GM12873 (cell line): Measurements from ENCODE around the gene NSMCE1.

ENCODE experiments used
- CTCF ChIP-seq: IDR thresholded peaks from 2 replicates; pipeline ENCODE4 v1.5.1; 2012; ENCODE audit warnings: low read depth, mild to moderate bottlenecking, moderate library complexity, low read length, control low read depth; ENCODE audit not compliant: insufficient read depth; ENCODE audit errors: missing control alignments

NSMCE1 gene

GRCh38 chr16:27228621-27229501 is 39.7 kb downstream of the NSMCE1 start:
- no peak for TF ChIP-seq CTCF

- TF ChIP-seq CTCF: no peak
Observed at GRCh38 chr16:27228045-27228444, 40.5 kb downstream of the NSMCE1 start.

DNA sequence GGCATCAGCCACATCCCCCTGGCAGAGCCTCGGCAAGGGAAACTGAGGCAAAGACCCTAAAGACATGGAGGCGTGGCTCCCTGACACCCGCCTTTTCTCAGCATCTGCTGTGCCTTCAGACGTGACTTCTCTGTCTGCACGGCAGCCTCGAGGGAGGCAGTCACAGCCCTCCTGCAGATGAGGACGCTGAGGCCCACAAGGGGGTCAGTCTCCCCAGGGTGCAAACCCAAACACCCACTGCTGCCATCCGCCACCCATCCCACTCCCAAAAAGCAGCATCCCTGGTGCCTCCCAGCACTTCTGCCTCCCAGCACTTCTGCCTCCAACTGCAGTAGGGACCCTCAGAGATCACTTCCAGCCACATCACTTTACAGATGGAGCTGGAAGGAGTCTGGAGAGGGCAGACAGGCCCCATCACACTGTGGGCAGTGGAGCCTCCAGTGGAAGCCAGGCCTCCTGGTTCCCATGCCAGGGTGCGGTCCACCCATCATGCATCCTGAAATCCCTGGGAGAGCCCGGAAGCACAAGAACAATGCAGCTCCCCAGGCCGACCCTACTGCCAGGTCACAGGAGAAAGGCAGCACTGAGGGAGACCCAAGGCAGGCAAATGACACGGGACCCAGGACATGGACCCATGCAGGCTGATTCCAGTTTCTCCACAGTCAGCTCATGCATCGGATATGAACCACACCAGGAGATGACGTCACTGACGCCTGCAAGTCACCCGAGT is 41.4 kb downstream of the NSMCE1 start:
- no peak for TF ChIP-seq CTCF

- TF ChIP-seq CTCF: no peak
Observed at GRCh38 chr16:27226476-27226875, 42.1 kb downstream of the NSMCE1 start.

DNA sequence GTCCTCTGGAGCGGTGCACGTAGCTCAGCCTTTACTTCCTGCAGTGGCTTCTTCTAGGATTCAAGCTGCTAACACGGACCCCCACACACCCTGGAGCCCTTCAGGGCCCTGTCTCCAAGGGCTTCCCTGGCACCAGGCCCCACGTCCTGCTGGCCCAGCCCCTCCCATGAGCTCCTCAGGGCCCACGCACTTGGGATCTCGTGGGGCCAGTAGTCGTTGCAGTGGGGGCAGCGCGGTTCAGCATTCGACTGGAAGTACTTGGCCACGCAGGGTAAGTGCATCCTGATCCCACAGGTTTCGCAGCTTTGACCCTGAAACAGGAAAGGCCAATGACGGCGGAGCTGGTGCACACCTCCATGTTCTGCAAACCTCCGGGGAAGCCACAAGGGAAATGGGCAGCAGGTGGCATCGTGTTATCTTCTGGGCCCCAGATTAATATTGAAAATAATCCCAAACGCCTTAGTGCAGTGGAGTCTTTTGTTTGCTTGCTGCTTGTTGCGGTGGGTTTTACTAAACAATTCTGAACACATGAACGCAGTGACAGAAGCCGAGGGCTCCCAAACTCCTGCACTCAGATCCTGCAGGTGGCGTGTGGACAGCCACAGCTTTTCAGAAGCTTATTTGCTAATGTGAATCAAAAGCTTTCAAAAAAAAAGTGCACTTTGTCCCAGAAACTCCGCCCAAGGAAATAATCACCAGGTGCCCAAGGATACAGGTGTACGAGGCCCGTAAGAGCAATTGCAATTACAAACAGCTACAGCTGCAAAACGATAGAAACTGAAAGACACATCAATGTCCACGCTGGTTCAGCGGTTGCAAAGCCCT is 42.8 kb downstream of the NSMCE1 start:
- TF ChIP-seq CTCF: no peak

DNA sequence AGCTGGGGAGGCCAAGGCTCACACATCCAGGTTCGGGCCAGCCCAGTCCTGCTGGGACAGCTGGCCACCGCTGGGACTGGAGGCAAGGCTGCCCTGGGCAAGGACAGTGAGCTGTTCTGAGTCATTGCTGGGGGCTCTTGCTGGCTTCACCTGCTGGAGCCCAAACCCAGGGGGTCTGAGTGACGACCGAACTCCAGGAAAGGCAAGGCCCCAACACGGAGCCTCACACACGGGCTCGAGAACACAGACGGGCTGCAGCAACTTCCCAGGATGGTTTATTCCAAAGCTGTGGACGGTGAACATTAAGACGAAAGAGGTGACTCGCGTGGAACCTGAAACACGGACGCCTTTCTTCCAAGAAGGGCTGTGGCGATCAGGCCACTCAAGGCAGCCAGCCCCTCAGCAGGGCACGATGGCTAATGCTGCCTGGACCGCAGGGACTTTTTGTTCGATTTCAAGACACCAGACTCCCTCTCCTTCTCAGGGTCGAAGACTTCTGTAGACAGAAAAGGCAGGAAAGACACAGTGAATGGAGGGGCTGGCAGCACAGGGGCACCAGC is 43.8 kb downstream of the NSMCE1 start:
- no peak for TF ChIP-seq CTCF
